B cell (primary cell): ENCODE data around the gene MXRA8. TPM values are rescaled to one million over a fixed set of nuclear protein-coding genes. Genes with fewer than 3 reads are reported as not detected.

Experiments
- ATAC-seq: fragments of 200-7000 bp; cut with Tn5 transposase; one replicate; pipeline ENCODE4 v1.10.0; 2021; ENCODE audit warnings: low read depth, mild to moderate bottlenecking, moderate number of reproducible peaks, moderate library complexity
- CTCF ChIA-PET: fragments of 350-600 bp; sonication (Branson Sonifier 250); formaldehyde crosslinking; loops from one replicate; lab custom pipeline; 2021; ENCODE audit warnings: antibody characterized with exemption, inconsistent platforms; lab: Charles Lee
- POLR2A ChIA-PET: fragments of 350-600 bp; sonication (Branson Sonifier 250); formaldehyde crosslinking; loops from one replicate; lab custom pipeline; 2021; ENCODE audit warnings: antibody characterized with exemption; lab: Charles Lee
- DNase-seq: peaks from one replicate; pipeline ENCODE4 v3.0.0; 2013
- H2AFZ ChIP-seq: 2 replicates; pipeline ENCODE4 v1.6.1; 2012; ENCODE audit warnings: mild to moderate bottlenecking, low read depth, low read length; ENCODE audit not compliant: insufficient read depth, poor library complexity, severe bottlenecking
- H3K27ac ChIP-seq, 2 donors: 1 replicate in 1 of 2; 2 replicates in 1 of 2; pipeline ENCODE4 v1.5.1; 2012 to 2013; ENCODE audit warnings: low read length in 2 of 2, mild to moderate bottlenecking in 2 of 2, moderate library complexity in 1 of 2
- H3K27me3 ChIP-seq, 4 experiments: fragments of 200-600 bp in 1 of 4; sonication (generic) in 1 of 4; replicated peaks in 1 of 4; 1 replicate in 2 of 4; 2 replicates in 2 of 4; pipeline versions ENCODE4 v1.6.1 to v1.7.0; 2013 to 2016; ENCODE audit warnings: low read length in 3 of 4, mild to moderate bottlenecking in 2 of 4, mixed read lengths in 1 of 4, moderate library complexity in 1 of 4; ENCODE audit not compliant: insufficient read depth in 4 of 4, control insufficient read depth in 3 of 4; ENCODE audit errors: control extremely low read depth in 1 of 4
- H3K36me3 ChIP-seq, 2 experiments: replicated peaks in 1 of 2; 1 replicate in 1 of 2; 2 replicates in 1 of 2; pipeline versions ENCODE4 v1.6.1 to v1.7.1; 2013; ENCODE audit warnings: low read length in 1 of 2; ENCODE audit not compliant: insufficient read depth in 2 of 2, control insufficient read depth in 1 of 2; ENCODE audit errors: control extremely low read depth in 1 of 2, extremely low read depth in 1 of 2
- H3K4me1 ChIP-seq, 2 donors: fragments of 200-600 bp in 1 of 2; sonication (generic) in 1 of 2; 1 replicate in 1 of 2; 2 replicates in 1 of 2; pipeline versions ENCODE4 v1.5.1 to v1.6.1; 2013 to 2017; ENCODE audit warnings: low read length in 2 of 2; ENCODE audit not compliant: control insufficient read depth in 2 of 2, insufficient read depth in 2 of 2
- H3K4me2 ChIP-seq: replicated peaks from 2 replicates; pipeline ENCODE3; 2012; ENCODE audit warnings: mild to moderate bottlenecking, low read depth, low read length; ENCODE audit not compliant: poor library complexity, severe bottlenecking
- H3K4me3 ChIP-seq, 5 experiments: fragments of 200-600 bp in 1 of 5; sonication (generic) in 1 of 5; 1 replicate in 3 of 5; 2 replicates in 2 of 5; pipeline versions ENCODE4 v1.5.1 to v1.7.0; 2011 to 2016; ENCODE audit warnings: low read length in 4 of 5, mild to moderate bottlenecking in 4 of 5, low read depth in 2 of 5, control low read depth in 1 of 5, moderate library complexity in 1 of 5; ENCODE audit not compliant: insufficient read depth in 1 of 5; ENCODE audit errors: control extremely low read depth in 1 of 5, extremely low read depth in 1 of 5
- H3K79me2 ChIP-seq: fragments of 200-600 bp; sonication (generic); one replicate; pipeline ENCODE4 v1.6.0; 2016; ENCODE audit warnings: low read length; ENCODE audit not compliant: control insufficient read depth, insufficient read depth
- H3K9ac ChIP-seq: fragments of 200-600 bp; sonication (generic); 2 replicates; pipeline ENCODE4 v1.6.1; 2017; ENCODE audit warnings: mild to moderate bottlenecking, low read length, moderate library complexity
- H3K9me3 ChIP-seq, 3 donors: one replicate each; pipeline versions ENCODE4 v1.6.1 to v1.7.1; 2013; ENCODE audit warnings: low read length in 2 of 3; ENCODE audit not compliant: control insufficient read depth in 2 of 3, insufficient read depth in 1 of 3; ENCODE audit errors: control extremely low read depth in 1 of 3
- H4K20me1 ChIP-seq: 2 replicates; pipeline ENCODE4 v1.6.0; 2012; ENCODE audit warnings: mild to moderate bottlenecking, low read length; ENCODE audit not compliant: insufficient read depth, control insufficient read depth, poor library complexity, severe bottlenecking
- H3K27ac Mint-ChIP-seq: one replicate; pipeline ENCODE4 v1.8.0; 2021; ENCODE audit warnings: mixed read lengths
- H3K27me3 Mint-ChIP-seq: one replicate; pipeline ENCODE4 v1.8.0; 2021; ENCODE audit warnings: mixed read lengths
- H3K4me1 Mint-ChIP-seq: one replicate; pipeline ENCODE4 v1.8.0; 2021; ENCODE audit warnings: mixed read lengths
- H3K4me3 Mint-ChIP-seq: one replicate; pipeline ENCODE4 v1.8.0; 2021; ENCODE audit warnings: mixed read lengths
- H3K9me3 Mint-ChIP-seq: one replicate; pipeline ENCODE4 v1.8.0; 2022; ENCODE audit warnings: mixed read lengths; ENCODE audit not compliant: insufficient read depth
- CTCF ChIP-seq: fragments of 200-600 bp; IDR thresholded peaks from one replicate; pipeline ENCODE4 v1.8.0; 2022; ENCODE audit warnings: antibody characterized with exemption, mild to moderate bottlenecking
- EZH2 ChIP-seq: IDR thresholded peaks from 2 replicates; pipeline ENCODE4 v1.6.1; 2012; ENCODE audit warnings: borderline replicate concordance, low read depth, mild to moderate bottlenecking, moderate library complexity, low read length; ENCODE audit not compliant: insufficient read depth, poor library complexity, severe bottlenecking
- WGBS: methylation state at CpG from one replicate; pipeline ENCODE4 v1.1.5; 2013; ENCODE audit warnings: missing lambda C conversion rate; ENCODE audit not compliant: insufficient coverage; 5-methylcytosine and 5-hydroxymethylcytosine counted together
- intact Hi-C: fragments of 100-400 bp; cut with micrococcal nuclease; formaldehyde crosslinking; loops from one replicate; pipeline ENCODE4 v1.10.0; 2022
- polyA plus RNA-seq: library from polyadenylated mRNA; depleted of rRNA; stranded (reverse); fragments of >200 nt; gene quantifications from 2 replicates; pipeline ENCODE4 v1.2.3, GENCODE V29; 2012
- total RNA-seq, 2 donors: library from RNA; stranded (reverse); fragments of 120-200 nt in 1 of 2; gene quantifications; 1 replicate in 1 of 2; 2 replicates in 1 of 2; pipeline versions ENCODE4 v1.2.3 to v1.2.4, GENCODE V29; 2013 to 2022

Gene MXRA8
- total and polyA plus RNA-seq, 2 donors (not counting 1 experiment from before 2014, with no cell fraction given), result 0.10 TPM; not detected in 1

GRCh38 chr1:1312450-1313314, 45.7 kb downstream of the MXRA8 start:
- no peak overlapping the region for H3K9ac ChIP-seq
- no peak overlapping the region for H2AFZ ChIP-seq
- ATAC-seq (no peak), DNase-seq (no peak)
- no peaks in the 10 kb centered on the region for H3K27me3 Mint-ChIP-seq
- no peaks in the 10 kb centered on the region for H3K9me3 Mint-ChIP-seq
- no peak overlapping the region for H3K4me3 ChIP-seq
- intact Hi-C loops, result no loop called here
- ChIA-PET CTCF (no interaction called here), POLR2A (no interaction called here)
- H3K4me1 ChIP-seq, result peaks cover 6 to 10% of the 10 kb centered on the region in 2 donors
- peaks cover 4% of the 10 kb centered on the region for H3K4me1 Mint-ChIP-seq
- no peak for TF ChIP-seq CTCF
- no peak for TF ChIP-seq EZH2
- H3K9me3 ChIP-seq, result no peaks in the 10 kb centered on the region
- WGBS, result 95% methylated on average over 45 of the region's 49 CpGs
- H4K20me1 ChIP-seq, result peaks cover 9% of the 10 kb centered on the region
- H3K36me3 ChIP-seq, result peaks cover 0 to 39% of the 10 kb centered on the region in 2 experiments
- peaks cover 8% of the 10 kb centered on the region for H3K79me2 ChIP-seq
- H3K4me3 Mint-ChIP-seq, result no peak overlapping the region
- no peaks in the 10 kb centered on the region for H3K27me3 ChIP-seq
- no peak overlapping the region for H3K4me2 ChIP-seq
- no peak overlapping the region for H3K27ac Mint-ChIP-seq
- no peak overlapping the region for H3K27ac ChIP-seq
